GM21619 (cell line): ENCODE data around the gene OPCML.

ENCODE experiments used
- ATAC-seq: cut with Tn5 transposase; IDR thresholded peaks from one replicate; pipeline ENCODE4 v1.9.1; 2021; ENCODE audit not compliant: unreplicated experiment

Gene OPCML

DNA sequence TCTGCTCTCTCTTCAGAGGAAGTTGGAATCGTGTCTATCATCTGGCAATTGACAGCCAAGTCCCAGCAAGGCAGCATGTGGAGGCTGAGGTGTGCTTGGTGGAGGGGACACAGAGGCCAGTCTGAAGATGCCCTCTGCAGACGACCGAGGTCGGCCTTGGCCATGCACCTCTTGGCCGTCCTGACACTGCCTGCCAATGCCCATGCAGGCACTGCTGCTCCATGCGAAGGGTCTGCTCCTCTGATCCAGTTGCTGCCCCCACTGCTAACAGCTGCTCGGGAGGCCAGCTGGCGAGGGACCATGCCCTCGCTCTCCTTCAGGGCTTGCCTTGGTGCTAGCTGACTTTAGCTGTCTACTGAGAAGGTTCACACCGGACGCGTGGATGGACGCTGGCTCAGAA, 527.9 kb downstream of the OPCML start:
- no peak for ATAC-seq

DNA sequence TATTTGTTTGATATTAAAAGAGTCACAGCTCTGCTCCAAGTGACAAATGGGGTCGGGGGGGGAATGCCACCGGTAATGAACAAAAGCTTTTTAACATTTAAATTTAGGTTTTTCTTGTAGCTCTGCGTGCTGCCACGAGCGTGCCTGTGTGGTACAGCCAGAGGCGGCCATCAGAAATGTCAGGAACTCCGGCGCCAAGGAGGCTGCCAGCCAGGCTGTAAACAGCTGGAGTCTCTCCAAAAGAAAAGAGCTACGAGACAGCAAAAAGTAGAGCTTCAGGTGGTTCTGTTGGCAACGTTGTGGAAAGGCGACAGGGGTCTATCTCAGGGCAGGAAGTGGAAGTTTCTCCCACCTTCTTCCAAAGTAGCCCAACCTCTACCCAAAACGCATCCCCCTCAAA, 532.8 kb downstream of the OPCML start:
- ATAC-seq: no peak

DNA sequence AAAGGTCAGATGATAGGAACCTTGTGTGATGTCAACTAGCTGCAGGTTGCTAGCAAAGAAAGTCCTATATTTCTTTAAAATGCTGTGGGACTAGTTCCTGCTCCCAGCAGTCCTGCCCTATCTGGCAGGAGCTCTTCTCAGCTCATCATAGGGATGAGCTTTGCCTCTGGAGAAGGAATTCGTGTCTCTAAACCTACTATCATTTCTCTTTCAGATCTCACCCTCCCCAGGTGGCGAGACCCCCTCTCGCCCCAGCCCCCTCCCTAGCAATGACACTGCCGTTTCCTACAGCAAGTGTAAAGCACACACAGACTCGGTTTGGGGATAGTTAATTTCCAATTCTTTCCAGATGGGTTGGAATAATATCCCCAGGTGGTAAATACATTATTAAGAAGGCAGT, 533.3 kb downstream of the OPCML start:
- no peak for ATAC-seq

DNA sequence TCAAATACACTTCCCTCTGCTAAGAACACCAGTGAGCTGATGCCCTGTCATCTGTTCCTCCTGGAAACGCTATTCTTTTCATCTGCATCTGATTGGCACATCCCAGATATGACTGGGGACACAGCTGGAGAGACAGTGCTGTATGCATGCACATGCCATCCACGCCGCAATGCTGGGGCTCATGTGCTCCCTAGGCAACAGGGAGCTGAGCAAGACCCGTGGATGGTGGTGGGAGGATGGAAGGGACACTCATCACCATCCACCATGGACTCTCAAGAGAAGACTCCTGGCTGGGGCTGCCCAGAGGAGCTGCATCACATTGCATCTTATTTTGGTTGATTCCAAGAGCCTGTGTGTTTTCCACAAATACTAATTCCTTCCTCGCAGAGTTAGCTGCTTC, 534.9 kb downstream of the OPCML start:
- ATAC-seq: no peak

DNA sequence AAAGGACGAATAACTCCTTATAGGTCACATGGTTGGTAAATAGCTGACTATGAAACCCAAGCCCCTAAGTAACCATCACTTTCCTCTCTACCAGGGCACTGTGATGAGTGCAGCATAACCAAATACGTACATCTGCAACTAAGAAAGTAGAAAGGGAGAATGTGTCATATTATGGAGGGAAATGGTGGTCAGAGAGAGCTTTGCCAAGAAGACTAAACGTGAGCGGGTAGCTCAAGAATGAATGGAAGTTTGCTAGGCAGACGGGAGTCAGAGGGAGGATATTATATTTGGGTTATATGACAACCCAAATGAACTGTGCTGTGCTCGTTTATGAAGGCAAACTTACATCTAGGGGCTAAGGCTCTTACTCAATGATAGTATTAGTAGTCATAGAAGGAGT, 537.3 kb downstream of the OPCML start:
- no peak for ATAC-seq

DNA sequence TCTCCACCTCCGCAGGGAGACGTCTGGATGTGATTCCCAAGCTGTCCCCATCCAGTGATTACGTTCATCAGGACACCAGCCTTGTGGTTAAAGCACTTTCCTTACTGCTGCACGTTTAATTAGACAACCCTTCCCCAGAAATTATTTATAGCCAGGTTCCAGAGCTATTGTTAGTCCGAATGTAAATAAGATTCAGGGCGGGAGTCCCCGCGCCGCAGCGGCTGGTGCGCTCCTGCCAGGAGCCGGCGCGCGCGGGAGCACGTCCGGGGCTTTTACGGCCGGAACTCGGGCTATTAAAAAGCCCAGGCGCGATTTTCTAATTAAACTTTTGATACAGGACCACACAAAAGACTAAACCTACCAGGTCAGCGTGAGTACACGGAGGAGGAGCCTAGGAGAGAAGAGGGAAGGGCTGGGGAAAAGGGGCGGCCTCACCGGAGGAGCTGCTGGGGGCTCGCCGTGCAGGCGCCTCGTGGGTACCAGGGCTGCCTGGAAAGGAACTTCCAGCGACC, 538.3 kb downstream of the OPCML start:
- no peak for ATAC-seq

DNA sequence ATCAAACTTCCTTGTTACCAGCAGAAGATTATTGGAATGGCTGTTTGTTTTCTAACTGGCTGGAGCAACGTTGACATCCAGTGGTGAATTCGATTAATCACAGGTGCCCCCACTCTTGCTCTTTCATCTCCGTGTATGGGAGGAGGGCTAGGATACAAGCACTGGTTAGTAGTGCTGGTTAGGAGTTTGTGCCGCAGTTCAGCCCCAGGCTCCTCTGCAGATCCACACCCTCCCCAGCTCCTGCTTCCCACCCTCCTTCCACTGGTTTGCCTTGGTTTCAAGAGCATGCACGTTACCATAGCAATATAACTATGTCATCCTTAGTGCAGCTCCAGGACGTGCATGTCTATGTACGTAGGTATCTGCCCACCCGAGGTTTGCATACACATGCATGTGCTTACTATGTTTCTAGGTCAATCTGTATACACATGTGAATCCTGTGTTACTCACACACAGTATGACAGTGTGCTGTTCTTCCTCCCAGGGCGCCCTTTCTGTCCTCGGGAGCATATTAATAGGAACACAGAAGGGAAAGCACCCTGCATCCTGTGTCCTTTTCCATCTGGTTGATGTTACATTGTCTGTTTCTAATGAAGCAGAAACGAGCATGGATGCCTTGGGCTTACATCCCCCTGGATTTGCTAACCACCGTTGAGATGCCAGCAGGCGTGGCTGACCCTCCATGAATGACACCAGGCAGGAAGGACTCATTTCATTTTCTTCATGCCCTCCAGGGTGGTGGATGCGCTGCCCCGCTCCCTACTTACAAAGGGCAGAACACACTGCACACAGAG, 539.3 kb downstream of the OPCML start:
- no peak for ATAC-seq

DNA sequence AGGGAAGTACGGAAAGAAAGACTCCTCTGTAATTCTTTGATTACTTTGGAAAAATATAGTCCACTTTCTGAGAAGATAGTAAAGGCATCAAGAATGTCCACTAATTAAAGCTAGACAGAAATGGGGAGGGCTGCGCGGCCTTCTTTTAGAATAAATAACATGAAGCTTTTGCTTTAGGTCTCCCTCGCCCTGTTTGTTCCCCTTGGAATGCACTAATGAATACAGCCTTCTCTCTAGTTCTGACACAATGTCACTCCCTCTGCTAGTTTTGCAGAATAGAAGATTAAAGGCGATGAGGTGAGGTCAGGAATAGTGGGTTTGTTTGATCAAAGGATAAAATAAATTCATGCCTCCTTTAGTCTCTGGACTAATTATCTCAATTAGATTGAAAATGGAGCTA, 543.9 kb downstream of the OPCML start:
- no peak for ATAC-seq

DNA sequence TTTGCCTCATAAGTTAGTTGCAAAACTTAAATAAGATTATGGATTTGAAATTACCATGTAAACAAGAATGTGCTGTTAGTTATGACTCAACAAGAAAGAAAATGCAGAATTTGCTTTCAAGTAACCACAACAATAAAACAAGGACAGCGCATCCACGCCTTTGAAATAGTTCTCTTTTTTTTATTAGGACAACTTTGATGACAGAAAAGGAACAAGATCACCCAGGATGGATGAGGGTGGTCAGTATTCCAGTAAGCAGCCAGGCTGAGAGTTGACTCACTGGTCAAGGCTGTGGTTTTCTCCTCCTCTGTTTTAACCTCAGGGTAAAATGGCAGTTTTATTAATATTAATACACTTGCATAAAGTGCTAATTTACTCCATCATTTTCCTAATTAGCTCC, 544.4 kb downstream of the OPCML start:
- ATAC-seq: no peak

DNA sequence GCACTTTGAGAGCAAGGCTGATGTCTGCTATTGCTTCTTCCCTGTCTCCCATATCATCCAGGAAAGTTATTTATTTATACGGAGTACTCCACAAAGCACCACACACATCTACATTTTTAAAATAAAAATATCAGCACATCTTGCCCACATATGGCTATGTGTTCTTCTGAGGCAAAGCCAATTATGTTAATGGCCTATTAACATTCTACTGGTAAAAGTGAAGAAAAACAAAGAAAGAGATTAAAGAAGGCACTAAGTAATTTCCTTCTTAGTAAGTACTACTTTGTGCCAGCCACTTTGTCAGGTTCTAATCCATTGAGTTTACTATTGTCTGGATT, 548.7 kb downstream of the OPCML start:
- no peak for ATAC-seq

DNA sequence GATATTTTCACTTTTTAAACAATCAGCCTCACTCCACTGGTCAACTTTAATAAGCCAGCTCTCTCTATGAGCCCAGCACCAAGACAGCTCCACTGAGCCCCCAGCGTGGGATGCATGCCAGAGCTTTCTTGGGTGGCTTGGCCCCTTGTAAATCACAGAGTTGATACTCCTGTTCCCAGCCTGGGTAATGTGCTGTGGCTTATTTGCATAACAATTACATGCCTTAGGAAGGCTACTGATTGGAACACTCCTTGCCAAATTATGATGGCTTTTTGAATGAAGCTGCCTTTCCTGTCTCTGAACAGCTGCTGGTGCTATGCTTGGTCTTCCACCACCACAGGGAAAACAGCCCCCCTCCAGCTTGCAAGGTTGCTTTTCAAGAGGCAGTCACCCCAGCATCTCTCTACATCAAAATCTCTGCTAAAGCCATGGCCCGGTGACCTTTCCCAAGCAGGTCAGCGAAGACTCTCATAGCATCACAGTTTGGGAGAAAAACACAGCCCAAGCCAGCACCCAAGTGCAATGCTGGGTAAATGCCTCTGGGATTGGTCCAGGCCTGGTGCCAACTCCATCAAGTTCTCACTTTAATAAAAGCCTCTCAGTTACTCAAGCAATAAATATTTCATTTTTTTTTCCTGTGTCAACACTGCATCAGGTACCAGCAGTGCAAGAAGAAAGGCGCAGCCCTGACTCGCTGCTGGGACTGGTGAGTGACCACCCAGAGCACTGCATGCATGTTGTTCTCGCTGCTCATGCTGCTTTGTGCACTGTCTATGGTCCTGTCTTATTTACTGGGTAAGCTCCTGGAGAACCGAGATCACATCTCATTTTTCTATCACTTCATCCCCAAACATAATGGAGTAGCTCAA, 549.3 kb downstream of the OPCML start:
- no peak for ATAC-seq

DNA sequence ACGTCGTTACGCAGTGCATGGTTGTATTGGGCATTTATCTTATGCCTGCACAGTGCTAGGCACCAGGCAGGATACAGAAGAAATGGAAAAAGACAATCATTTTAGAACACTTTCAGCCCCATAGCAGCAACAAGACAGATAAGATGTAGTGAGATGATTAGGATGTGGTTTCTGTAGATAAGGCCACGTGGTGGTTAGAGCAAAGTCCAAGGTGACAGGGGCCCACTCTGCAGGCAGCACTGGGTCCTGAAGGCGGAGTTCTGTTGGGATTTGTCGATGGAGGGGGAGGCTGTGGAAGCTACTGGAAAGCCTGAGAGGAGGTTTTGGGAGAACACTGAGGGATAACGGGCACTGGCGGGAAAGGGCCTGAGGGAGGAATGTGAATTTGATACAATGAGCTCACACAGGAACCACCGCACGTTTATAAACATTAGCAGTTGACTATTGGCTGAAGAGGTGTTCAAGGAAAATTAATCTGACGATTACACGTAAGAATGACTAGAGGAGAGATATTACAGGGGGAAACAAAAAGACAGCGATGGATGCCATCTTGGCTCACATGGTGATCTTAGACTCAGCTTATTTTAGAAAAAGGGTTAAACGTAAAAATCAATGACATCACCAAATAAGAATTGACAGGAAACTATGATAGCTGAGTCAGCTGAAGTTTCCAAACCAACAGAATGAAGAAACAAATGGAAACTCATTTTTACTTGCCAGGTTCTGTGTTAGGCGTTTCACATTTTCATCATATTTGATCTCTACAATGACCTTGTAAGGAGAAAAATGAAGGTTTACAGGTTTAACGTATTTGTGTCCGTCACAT, 551.0 kb downstream of the OPCML start:
- ATAC-seq: no peak

DNA sequence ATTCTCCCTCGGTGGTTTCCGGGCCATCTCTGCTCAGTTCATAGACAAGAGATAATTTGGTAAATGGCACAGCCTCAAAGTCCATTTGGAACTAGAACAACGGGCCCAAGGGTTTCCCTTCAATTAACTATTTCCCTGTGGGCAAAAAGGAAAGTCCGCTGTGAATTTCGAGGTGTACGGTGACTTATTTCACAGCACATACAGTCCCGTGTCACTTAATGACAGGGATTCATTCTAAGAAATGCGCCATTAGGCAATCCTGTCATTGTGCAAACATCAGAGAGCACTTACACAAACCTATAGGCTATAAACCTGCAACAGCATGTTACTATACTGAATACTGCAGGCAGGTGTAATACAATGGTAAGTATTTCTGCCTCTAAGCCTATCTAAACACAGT, 551.6 kb downstream of the OPCML start:
- ATAC-seq: no peak

DNA sequence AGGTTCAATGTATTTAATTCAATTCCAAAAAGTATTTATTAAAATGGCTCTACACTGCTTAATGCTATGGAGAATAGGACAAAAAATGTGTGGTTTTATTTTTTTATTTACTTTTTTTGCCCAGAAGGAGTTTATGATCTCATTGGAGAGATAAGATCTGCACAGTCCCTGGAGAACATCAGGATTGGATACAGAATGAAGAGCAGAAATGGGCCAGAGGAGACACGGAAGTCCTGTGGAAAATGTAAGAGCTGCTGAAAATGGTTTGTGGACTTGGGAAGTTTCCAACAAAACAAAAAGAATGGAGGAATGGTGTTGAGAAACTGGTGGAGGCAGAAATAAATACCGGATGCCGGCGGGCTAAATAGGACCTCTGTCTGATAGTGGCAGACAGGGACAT, 554.6 kb downstream of the OPCML start:
- no peak for ATAC-seq

DNA sequence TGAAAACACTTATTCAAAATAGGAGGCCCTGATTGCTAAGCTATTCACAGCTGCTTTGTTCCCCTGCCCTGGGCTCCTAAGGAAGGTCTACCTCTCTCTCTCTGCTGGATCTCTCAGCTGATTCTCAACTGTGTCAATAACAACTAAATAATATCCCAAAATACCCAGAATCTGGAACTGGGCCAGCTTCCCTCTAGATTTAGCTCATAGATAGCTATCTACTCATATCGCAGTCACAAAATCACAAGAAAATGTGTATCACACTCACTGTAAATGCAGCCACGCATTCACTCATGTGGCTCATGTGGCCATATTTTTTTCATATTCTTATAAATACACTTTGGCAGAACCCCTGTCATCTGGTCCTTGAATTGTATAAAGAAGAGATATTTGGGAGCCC, 555.1 kb downstream of the OPCML start:
- ATAC-seq: no peak

DNA sequence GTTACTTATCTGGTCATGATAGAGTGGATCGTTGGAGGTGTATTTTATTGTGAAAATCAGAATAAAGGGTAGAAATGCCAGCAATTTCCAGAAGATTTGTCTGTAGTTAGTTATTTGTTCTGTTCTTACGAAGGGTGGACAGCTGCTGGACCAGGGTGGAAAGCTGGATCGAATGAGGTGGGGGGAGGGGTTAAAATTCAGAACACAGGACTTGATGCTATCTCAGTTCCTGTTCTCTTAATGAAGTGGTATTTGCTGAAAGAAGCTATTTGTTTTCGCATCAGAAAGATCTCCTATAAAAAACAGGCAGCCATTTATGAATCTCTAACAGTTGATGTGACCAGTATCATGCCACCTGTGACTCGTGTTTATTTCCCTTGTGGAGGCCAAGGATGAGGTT, 556.2 kb downstream of the OPCML start:
- ATAC-seq: no peak

DNA sequence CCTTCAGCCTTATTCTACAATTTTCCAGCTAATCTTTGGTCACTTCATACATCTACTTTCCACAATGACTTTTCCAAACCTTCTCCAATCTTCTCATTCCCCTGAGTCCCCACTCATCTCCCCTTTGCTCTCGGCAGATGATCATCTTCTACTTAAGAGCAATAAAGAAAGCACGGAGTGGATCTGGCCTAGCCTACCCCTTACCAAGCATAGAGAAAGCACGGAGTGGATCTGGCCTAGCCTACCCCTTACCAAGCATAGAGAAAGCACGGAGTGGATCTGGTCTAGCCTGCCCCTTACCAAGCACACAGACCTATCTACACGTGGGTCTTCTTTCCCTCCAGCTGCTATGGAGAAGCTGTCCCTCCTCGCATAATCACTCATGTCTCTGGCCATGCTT, 558.6 kb downstream of the OPCML start:
- ATAC-seq: no peak

DNA sequence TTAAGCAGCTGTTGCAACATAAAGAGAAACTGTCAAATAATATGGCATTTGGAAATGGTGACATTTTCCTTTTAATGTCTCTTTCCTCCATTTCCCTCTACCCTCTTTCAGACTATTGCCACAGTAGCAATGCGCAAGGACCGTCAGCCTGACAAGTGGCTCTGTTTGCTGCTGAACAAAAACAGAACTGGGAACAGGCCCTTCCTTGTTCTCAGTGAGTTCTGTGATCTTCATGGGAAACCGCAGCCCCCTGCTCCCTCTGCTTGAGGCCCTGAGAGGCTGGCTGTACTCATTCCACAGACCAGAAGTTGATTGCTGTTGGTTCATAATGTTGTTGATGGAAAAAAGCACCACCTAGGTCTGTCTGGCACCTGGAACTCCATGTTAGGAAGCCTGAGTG, 559.7 kb downstream of the OPCML start:
- no peak for ATAC-seq

DNA sequence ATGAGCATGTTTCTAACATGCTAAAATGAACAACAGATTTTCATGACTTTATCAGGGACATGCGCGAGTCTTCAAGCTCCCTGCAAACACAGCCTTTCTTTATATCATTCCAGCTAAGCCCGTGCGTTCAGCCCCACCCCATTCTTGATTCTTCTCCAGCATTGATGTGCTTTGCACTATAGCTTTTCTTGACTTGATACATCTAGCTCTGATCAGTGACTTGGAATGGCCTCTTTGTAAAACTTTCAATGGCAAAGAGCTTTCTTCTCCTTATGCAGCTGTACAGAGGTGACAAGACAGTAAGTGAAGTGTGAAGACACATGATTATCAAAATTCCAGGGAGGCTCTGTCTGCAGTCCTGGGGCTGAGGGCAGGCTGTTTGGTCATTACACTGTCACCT, 561.0 kb downstream of the OPCML start:
- ATAC-seq: no peak

DNA sequence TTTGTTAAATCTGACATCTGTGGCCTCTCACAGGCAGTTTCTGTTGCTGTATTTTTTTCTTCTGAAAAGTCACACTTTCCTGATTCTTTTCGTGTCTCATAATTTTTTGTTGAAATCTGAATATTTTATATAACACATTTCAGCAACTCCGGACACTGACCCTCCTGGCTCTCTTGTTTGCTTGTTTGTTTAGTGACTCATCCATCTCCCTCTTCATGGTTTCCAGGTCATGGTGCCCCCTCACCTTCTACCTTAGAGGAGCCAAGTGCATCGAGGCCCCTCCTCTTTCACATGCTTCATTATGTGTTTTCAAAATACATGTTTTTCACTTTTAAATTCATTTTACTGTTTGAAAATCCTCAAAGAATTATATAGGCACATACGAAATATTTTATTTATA, 562.4 kb downstream of the OPCML start:
- ATAC-seq: no peak

DNA sequence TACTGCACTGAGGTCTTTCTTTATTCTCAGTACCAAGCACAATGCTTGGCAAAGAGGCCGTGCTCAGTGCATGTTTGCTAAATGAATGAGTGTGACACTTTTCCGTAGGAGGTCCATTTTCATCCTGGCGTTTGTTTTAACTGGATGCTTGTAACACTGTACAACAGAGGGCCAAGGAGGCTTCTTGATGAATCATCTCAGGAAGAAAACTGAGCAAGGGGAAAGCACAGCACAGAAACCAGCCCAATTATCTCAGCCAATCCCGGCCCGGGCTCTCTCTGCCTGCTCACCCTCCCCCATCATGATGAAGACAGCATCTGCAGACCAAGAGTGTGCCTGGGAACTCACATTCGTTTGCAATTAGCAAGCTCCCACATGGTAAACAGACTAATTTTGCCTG, 570.3 kb downstream of the OPCML start:
- no peak for ATAC-seq

DNA sequence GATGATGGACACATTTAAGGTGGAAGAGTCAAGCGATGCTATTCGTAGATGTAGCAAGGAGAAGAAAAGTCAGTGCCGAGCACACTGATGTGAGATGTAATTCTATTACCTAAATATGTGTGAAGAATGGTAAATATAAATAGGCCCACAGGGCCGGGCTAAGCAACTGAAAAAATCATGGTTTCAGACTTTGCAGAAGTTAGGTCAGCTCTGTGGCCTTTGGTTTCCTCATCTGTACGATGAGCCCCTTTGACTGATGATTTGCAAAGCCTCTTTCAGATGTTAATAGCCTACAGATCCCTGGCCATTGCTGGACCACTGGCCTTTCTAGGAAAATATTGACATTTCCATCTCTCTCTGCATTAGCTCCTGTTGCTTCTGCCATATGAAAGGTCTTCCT, 570.8 kb downstream of the OPCML start:
- ATAC-seq: no peak
